BJ (cell line): ENCODE data around the gene MRPS18C. TPM values are rescaled to one million over a fixed set of nuclear protein-coding genes. Genes with fewer than 3 reads are reported as not detected.
"Not testable (repeated sequence)": the region's sequence is repeated elsewhere in the genome, so short reads cannot be mapped to it uniquely, and the experiment has no call there.

Experiments used
- CTCF ChIA-PET: fragments of 350-600 bp; formaldehyde crosslinking; extraction: SDS; loops from one replicate; lab custom pipeline; 2021; ENCODE audit warnings: antibody characterized with exemption, inconsistent platforms; lab: Yijun Ruan, JAX
- POLR2A ChIA-PET: fragments of 300-600 bp; sonication (Branson Sonifier 250); formaldehyde crosslinking; extraction: SDS; loops from one replicate; lab custom pipeline; 2021; ENCODE audit warnings: antibody characterized with exemption; lab: Charles Lee
- DNase-seq: peaks from one replicate; pipeline ENCODE4 v3.0.0-alpha.2; 2011; ENCODE audit warnings: low read depth
- H3K27me3 ChIP-seq: 2 replicates; pipeline ENCODE4 v1.6.0; 2011; ENCODE audit warnings: low read length; ENCODE audit not compliant: control insufficient read depth, insufficient read depth
- H3K36me3 ChIP-seq: 2 replicates; pipeline ENCODE4 v1.5.1; 2011; ENCODE audit warnings: low read length; ENCODE audit not compliant: control insufficient read depth, insufficient read depth
- H3K4me3 ChIP-seq: 2 replicates; pipeline ENCODE4 v1.5.1; 2011; ENCODE audit warnings: low read depth, mild to moderate bottlenecking, control low read depth, low read length
- CTCF ChIP-seq: IDR thresholded peaks from 2 replicates; pipeline ENCODE4 v1.5.1; 2011; ENCODE audit warnings: low read depth, mild to moderate bottlenecking, control low read depth, inconsistent platforms, low read length, moderate library complexity; ENCODE audit not compliant: insufficient read depth
- polyA plus RNA-seq: library from polyadenylated mRNA; depleted of rRNA; stranded (reverse); fragments of >200 nt; gene quantifications from 2 replicates; pipeline ENCODE4 v1.2.3, GENCODE V29; 2011

MRPS18C gene
- polyA plus RNA-seq, 1 experiment = 16.4 TPM

DNA sequence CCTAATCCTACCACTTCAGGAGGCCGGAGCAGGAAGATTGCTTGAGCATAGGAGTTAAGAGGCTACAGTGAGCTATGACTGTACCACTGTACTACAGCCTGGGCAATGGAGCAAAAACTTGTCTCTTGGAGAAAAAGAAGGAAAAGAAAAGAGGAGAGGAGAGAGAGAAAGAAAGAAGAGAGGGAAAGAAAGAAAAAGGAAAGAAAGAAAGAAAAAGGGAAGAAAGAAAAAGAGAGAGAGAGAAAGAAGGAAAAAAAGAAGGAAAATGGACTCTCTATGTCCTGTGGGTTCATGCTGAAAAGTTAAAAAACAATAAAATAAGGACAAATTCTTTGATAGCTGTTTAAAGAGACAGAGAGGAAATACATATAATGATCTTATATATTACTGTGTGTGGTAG lies 42.3 kb downstream of the MRPS18C start:
- no peaks in the 10 kb centered on the region for H3K36me3 ChIP-seq
- CTCF ChIA-PET = interaction anchor here (0.8 to 3.1 kb wide), 3 partner anchors 11 to 142 kb away, joined by 3 to 8 read pairs (median 5); no protein-coding TSS in a partner anchor
- H3K4me3 ChIP-seq = no peak overlapping the region
- no peaks in the 10 kb centered on the region for H3K27me3 ChIP-seq
- no peak for DNase-seq
- POLR2A ChIA-PET = interaction anchor here (0.7 kb wide), 1 partner anchor 8 kb away, joined by 4 read pairs; no protein-coding TSS in a partner anchor
- TF ChIP-seq CTCF = no peak

GRCh38 chr4:83501671-83502070 lies 45.8 kb downstream of the MRPS18C start:
- POLR2A ChIA-PET, DNase-seq, H3K4me3 ChIP-seq, H3K36me3 ChIP-seq, H3K27me3 ChIP-seq, CTCF ChIA-PET: not testable (repeated sequence)

- Histone ChIP-seq H3K4me3 (no peak overlapping the region), H3K27me3 (no peaks in the 10 kb centered on the region), H3K36me3 (no peaks in the 10 kb centered on the region)
- TF ChIP-seq CTCF = no peak
- CTCF ChIA-PET = interaction anchor here (1.0 to 1.6 kb wide), 2 partner anchors 16 to 141 kb away, joined by 3 read pairs; no protein-coding TSS in a partner anchor
- DNase-seq = no peak
- POLR2A ChIA-PET = no interaction called here
Measured at GRCh38 chr4:83503974-83504373, 48.1 kb downstream of the MRPS18C start.

DNA sequence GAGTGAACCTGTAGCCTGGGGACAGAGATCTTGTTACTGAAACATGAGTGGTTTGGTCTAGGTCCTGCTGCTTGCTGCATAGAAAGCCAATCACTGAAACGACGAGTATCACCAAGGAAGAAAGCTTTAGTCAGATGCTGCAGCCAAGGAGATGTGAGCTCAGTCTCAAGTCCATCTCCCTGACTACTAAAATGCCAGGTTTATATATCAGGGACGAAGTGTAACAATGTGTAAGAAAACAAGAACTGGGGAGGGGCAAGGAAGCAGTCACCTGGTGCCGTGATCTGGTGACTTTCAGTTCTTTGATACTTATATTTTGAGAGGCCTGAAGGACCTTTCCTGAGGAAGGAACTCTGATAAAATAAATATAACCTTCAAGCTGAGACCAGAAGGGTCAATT lies 48.6 kb downstream of the MRPS18C start:
- Histone ChIP-seq H3K36me3 (no peaks in the 10 kb centered on the region), H3K27me3 (no peaks in the 10 kb centered on the region), H3K4me3 (no peak overlapping the region)
- CTCF ChIA-PET = interaction anchor here (0.7 kb wide), 1 partner anchor 137 kb away, joined by 3 read pairs; no protein-coding TSS in a partner anchor
- POLR2A ChIA-PET = no interaction called here
- TF ChIP-seq CTCF = no peak
- no peak for DNase-seq

DNA sequence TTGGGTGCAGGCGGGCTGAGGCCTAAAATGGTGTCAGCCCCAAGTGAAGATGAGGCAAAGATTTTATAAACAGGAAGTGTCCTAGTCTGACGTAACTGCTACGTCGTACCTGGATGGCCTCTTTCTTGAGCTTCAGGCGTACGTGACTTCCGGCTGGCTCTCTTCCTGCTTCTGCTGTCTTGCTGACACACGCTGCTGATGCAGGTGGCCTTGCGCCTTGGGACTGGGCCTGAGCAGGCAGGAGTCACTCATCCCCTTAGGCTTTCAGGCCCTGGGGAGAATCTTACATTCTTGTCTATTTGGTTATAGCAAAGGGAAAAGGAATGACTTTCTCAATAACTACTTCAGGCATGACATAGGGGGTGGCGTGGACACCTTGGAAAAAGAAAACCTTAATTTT lies 49.1 kb downstream of the MRPS18C start:
- TF ChIP-seq CTCF = no peak
- no peak overlapping the region for H3K4me3 ChIP-seq
- ChIA-PET CTCF (interaction anchor here (0.6 to 0.7 kb wide), 2 partner anchors 137 to 534 kb away, joined by 3 read pairs; no protein-coding TSS in a partner anchor), POLR2A (no interaction called here)
- DNase-seq = no peak
- H3K36me3 ChIP-seq = no peaks in the 10 kb centered on the region
- H3K27me3 ChIP-seq = no peaks in the 10 kb centered on the region

GRCh38 chr4:83509156-83509585 lies 53.3 kb downstream of the MRPS18C start:
- H3K36me3 ChIP-seq, POLR2A ChIA-PET, DNase-seq, H3K4me3 ChIP-seq, H3K27me3 ChIP-seq: not testable (repeated sequence)
- peak; percentile 67 for TF ChIP-seq CTCF
- CTCF ChIA-PET = interaction anchor here (0.7 to 4.2 kb wide), 24 partner anchors 9 to 452 kb away, joined by 3 to 54 read pairs (median 3); partner anchors contain the start of gene ABRAXAS1
